Right lobe of liver (tissue), 4 donors: ENCODE measurements around the gene HOXA3.

Experiments used
- POLR2A ChIP-seq: fragments of 450-650 bp; IDR thresholded peaks from one replicate; pipeline ENCODE4 v1.6.1; 2017; ENCODE audit warnings: antibody characterized with exemption, mild to moderate bottlenecking
- TF ChIP-seq, protein P1 (sequence below), 4 donors: fragments of 200-600 bp in 3 of 4; fragments of 450-650 bp in 1 of 4; IDR thresholded peaks; one replicate each; pipeline versions ENCODE4 v1.5.1 to v1.8.0; 2016 to 2022; ENCODE audit warnings: antibody characterized with exemption in 4 of 4, mild to moderate bottlenecking in 2 of 4
- donor health status: DM: no; HTN: no; CAD: no.
- donor health status: DM: no; HTN: no; CAD: no.
- donor health status: DM: no; HTN: yes; CAD: no.

- no peak for TF ChIP-seq POLR2A
- TF ChIP-seq, protein P1, sequence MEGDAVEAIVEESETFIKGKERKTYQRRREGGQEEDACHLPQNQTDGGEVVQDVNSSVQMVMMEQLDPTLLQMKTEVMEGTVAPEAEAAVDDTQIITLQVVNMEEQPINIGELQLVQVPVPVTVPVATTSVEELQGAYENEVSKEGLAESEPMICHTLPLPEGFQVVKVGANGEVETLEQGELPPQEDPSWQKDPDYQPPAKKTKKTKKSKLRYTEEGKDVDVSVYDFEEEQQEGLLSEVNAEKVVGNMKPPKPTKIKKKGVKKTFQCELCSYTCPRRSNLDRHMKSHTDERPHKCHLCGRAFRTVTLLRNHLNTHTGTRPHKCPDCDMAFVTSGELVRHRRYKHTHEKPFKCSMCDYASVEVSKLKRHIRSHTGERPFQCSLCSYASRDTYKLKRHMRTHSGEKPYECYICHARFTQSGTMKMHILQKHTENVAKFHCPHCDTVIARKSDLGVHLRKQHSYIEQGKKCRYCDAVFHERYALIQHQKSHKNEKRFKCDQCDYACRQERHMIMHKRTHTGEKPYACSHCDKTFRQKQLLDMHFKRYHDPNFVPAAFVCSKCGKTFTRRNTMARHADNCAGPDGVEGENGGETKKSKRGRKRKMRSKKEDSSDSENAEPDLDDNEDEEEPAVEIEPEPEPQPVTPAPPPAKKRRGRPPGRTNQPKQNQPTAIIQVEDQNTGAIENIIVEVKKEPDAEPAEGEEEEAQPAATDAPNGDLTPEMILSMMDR (IDR thresholded peaks at IDR 0.05): no peak
Observed at GRCh38 chr7:27071622-27072390, 80.6 kb downstream of the HOXA3 start.
